PFSK-1 (cell line): Measurements from ENCODE around the gene HOXA5.

Experiments used
- FOXP2 ChIP-seq: optimal IDR thresholded peaks from 2 replicates; pipeline ENCODE3; 2011; ENCODE audit warnings: borderline replicate concordance, control low read depth, inconsistent platforms; ENCODE audit not compliant: insufficient read depth; ENCODE audit errors: extremely low read length, extremely low read depth
- POLR2AphosphoS5 ChIP-seq: IDR thresholded peaks from 2 replicates; pipeline ENCODE4 v1.6.1; 2012; ENCODE audit warnings: low read depth, mild to moderate bottlenecking, control low read depth, low read length, moderate library complexity
- SIN3A ChIP-seq: IDR thresholded peaks from 2 replicates; pipeline ENCODE4 v1.6.1; 2012; ENCODE audit warnings: mild to moderate bottlenecking, low read length, moderate library complexity, borderline replicate concordance; ENCODE audit not compliant: insufficient read depth
- TAF1 ChIP-seq: IDR thresholded peaks from 2 replicates; pipeline ENCODE4 v1.6.1; 2012; ENCODE audit warnings: low read length, control low read depth, borderline replicate concordance; ENCODE audit not compliant: insufficient read depth
- TF ChIP-seq, protein P1 (sequence below), 2 experiments: IDR thresholded peaks; 2 replicates each; pipeline versions ENCODE4 v1.6.1 to v1.8.0; 2011 to 2012; ENCODE audit warnings: low read depth in 2 of 2, low read length in 2 of 2, control low read depth in 1 of 2, inconsistent platforms in 1 of 2, mild to moderate bottlenecking in 1 of 2, moderate library complexity in 1 of 2; ENCODE audit not compliant: insufficient read depth in 1 of 2

Gene HOXA5

DNA sequence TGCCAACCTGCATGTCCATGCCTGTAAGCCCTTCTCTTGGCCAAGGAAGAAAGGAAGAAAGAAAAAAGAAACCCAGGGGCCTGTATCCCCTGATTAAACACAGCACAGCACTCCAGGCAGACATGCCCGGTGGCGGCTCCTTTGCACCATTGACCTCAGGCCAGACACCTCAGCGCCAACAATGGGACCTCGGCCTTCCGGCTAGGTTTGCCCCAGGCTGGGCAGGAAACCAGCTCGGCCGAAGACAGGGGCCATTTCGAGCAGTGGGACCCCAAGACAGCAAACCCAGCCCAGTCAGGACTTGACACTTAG, 27.8 kb upstream of the HOXA5 start:
- no peak for TF ChIP-seq FOXP2
- no peak for TF ChIP-seq TAF1
- no peak for TF ChIP-seq SIN3A
- TF ChIP-seq, protein P1, sequence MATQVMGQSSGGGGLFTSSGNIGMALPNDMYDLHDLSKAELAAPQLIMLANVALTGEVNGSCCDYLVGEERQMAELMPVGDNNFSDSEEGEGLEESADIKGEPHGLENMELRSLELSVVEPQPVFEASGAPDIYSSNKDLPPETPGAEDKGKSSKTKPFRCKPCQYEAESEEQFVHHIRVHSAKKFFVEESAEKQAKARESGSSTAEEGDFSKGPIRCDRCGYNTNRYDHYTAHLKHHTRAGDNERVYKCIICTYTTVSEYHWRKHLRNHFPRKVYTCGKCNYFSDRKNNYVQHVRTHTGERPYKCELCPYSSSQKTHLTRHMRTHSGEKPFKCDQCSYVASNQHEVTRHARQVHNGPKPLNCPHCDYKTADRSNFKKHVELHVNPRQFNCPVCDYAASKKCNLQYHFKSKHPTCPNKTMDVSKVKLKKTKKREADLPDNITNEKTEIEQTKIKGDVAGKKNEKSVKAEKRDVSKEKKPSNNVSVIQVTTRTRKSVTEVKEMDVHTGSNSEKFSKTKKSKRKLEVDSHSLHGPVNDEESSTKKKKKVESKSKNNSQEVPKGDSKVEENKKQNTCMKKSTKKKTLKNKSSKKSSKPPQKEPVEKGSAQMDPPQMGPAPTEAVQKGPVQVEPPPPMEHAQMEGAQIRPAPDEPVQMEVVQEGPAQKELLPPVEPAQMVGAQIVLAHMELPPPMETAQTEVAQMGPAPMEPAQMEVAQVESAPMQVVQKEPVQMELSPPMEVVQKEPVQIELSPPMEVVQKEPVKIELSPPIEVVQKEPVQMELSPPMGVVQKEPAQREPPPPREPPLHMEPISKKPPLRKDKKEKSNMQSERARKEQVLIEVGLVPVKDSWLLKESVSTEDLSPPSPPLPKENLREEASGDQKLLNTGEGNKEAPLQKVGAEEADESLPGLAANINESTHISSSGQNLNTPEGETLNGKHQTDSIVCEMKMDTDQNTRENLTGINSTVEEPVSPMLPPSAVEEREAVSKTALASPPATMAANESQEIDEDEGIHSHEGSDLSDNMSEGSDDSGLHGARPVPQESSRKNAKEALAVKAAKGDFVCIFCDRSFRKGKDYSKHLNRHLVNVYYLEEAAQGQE (IDR thresholded peaks at IDR 0.05; ENCODE audit: insufficient read depth in 1 of 2, low read depth in 2 of 2, low read length in 2 of 2) = no peak
- TF ChIP-seq POLR2AphosphoS5 = no peak

DNA sequence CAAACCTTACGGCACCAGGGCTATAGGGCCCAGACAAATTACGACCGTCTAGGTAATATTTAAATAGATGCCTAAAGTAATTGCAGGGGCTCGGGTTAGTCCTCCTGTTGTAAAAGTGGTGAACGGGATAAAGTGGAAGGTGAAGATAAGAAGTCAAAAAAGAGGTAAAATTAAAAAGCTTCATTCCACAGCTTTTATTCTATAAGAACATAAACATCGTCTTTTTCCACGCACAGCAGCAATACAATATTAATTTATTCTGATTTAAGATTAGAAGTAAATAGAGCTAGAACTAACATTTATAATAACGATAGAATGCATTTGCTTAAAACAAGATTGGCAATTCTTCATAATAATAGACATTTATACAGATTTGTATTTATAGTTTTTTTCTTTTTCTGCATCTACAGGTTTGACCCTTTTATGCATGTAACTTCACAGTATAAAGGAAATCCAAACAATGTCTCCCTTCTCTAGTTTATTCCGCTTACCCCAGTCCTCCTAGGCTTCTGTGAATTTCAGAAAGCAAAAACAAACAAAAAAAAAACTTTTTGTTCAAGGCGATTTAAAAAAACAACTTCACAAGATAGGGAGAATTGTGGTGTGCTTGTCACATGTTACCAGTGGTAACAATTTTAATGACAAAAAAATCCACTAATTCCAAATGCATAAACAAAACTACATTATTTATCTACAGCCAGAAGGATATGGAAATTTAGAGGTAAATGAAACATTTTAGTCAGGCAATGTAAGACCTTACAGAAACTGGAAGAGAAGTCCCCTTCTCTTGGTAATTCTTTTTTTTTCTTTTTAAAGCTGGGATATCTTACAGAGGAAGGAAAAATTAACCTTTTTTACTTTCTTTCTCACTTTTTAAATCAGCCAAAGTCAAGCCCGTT, 27.2 kb upstream of the HOXA5 start:
- no peak for TF ChIP-seq SIN3A
- TF ChIP-seq, protein P1 (IDR thresholded peaks at IDR 0.05; ENCODE audit: insufficient read depth in 1 of 2, low read depth in 2 of 2, low read length in 2 of 2) = no peak
- no peak for TF ChIP-seq FOXP2
- TF ChIP-seq TAF1 = no peak
- TF ChIP-seq POLR2AphosphoS5 = no peak

DNA sequence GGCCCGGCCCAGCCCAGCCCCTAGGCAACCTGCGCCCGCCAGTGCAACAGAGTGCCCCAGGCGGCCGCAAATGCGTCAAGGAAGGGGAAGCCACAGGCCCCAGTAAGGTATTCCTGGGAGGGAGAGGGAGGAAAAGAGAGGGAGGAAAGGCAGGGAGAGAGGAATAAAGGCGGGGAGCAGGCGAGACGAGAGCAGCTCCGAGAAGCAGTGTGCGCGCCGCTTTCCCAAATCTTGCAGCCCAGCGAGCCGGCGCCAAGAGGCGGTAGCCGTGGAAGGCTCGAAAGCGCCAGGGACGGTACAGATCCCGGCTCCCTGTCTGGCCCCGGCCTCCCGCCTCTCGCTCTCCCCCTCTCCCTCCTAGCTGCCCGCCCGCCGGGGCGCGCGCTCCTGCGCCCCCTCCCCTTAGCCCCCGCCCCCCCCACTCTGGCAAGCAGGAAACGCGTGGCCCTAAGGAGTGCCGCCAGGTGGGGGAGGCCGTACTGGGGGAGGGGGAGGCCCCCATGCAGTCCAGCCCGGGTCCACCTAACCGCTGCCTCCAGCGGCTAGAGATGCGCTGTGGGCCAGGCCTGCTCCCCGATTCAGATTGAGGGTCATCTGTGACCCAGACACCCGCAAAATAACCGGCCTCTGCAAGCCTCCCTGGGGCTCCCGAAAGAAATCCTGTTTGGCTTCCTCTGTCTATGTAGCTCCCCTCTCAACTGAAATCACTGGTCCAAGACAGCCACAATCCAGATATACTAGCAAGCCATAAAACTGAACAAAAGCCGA, 26.4 kb upstream of the HOXA5 start:
- TF ChIP-seq, protein P1 (IDR thresholded peaks at IDR 0.05; ENCODE audit: insufficient read depth in 1 of 2, low read depth in 2 of 2, low read length in 2 of 2) = no peak
- TF ChIP-seq POLR2AphosphoS5 = no peak
- TF ChIP-seq TAF1 = no peak
- no peak for TF ChIP-seq SIN3A
- TF ChIP-seq FOXP2 = no peak

DNA sequence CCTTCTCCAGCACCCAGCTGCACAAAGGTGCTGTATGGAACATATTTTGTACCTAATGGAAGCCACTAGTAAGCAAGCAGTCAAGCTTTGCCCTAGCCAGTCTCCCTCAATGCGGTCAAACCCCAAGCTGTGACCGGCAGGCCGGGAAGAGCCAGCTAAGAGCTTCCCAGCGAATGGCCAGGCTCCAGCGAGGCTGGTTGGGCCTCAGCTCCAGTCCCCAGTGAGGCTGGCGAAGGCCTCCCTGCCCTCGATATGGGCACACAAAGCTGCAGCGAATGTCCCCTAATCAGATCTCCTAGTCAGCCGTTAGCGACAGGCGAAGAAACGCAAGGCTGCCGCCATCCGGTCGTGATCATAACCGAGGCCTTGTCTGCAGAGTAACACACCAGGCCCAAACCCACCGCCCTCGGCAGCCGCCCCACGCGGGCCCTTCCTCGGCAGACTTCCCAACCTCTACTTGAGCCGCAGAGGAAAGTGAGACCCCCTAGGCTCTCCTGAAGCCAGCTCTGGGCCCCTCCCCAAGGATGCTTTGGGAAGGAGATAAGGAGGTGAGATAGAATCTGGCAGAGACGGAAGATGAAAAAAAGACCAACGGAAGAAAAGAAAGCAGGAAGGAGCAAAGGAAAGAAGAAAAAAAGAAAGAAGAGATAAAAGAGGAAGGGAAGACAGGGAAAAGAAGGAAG, 24.9 kb upstream of the HOXA5 start:
- TF ChIP-seq, protein P1 (IDR thresholded peaks at IDR 0.05; ENCODE audit: insufficient read depth in 1 of 2, low read depth in 2 of 2, low read length in 2 of 2) = no peak
- TF ChIP-seq TAF1 (no peak), FOXP2 (no peak), SIN3A (no peak), POLR2AphosphoS5 (no peak)
